Kidney (tissue), 14 donors: ENCODE results near the gene KDM4C. TPM values are rescaled to one million over a fixed set of nuclear protein-coding genes. Genes with fewer than 3 reads are reported as not detected.

Experiments
- DNase-seq, 5 donors: peaks; one replicate each; pipeline ENCODE4 v3.0.0-alpha.2; 2013 to 2020
- FAIRE-seq: peaks from 2 replicates; lab custom pipeline; 2012; peaks lifted over from hg19 to GRCh38; lab: Jason Lieb, UNC
- H3K27ac ChIP-seq, 2 donors: one replicate each; pipeline ENCODE4 v1.7.0; 2013; ENCODE audit warnings: low read depth in 2 of 2, low read length in 2 of 2, inconsistent platforms in 1 of 2
- H3K27me3 ChIP-seq: one replicate; pipeline ENCODE4 v1.7.1; 2013; ENCODE audit warnings: low read length, inconsistent platforms; ENCODE audit not compliant: control insufficient read depth, insufficient read depth
- H3K36me3 ChIP-seq, 3 donors: one replicate each; pipeline versions ENCODE4 v1.7.0 to v1.7.1; 2013; ENCODE audit warnings: low read length in 3 of 3, control low read depth in 1 of 3, inconsistent platforms in 1 of 3; ENCODE audit not compliant: insufficient read depth in 3 of 3, control insufficient read depth in 2 of 3
- H3K4me1 ChIP-seq, 3 donors: one replicate each; pipeline versions ENCODE4 v1.7.0 to v1.7.1; 2013; ENCODE audit warnings: low read length in 3 of 3, inconsistent platforms in 1 of 3, low read depth in 1 of 3; ENCODE audit not compliant: control insufficient read depth in 2 of 3, insufficient read depth in 2 of 3
- H3K4me3 ChIP-seq, 3 donors: one replicate each; pipeline versions ENCODE4 v1.7.0 to v1.8.1; 2013; ENCODE audit warnings: low read length in 3 of 3, control low read depth in 1 of 3, inconsistent platforms in 1 of 3
- H3K9ac ChIP-seq, 3 donors: one replicate each; pipeline versions ENCODE4 v1.7.0 to v1.7.1; 2013; ENCODE audit warnings: low read length in 3 of 3, control low read depth in 1 of 3, inconsistent platforms in 1 of 3
- H3K9me3 ChIP-seq, 3 donors: one replicate each; pipeline versions ENCODE4 v1.7.0 to v1.7.1; 2013; ENCODE audit warnings: low read length in 3 of 3, control low read depth in 1 of 3, inconsistent platforms in 1 of 3; ENCODE audit not compliant: control insufficient read depth in 2 of 3, insufficient read depth in 1 of 3
- CTCF ChIP-seq: IDR thresholded peaks from 3 replicates; pipeline ENCODE4 v1.5.1; 2012; ENCODE audit warnings: mild to moderate bottlenecking, moderate library complexity, borderline replicate concordance; ENCODE audit not compliant: insufficient read depth; ENCODE audit errors: extremely low read depth
- intact Hi-C: fragments of 100-400 bp; cut with DNase I; formaldehyde crosslinking; loops from one replicate; pipeline ENCODE4 v1.11.1; 2022
- polyA plus RNA-seq: library from polyadenylated mRNA; stranded (reverse); fragments of 350-450 nt; fragmentation: Illumina TruSeq; extraction: RNeasy Lipid Tissue Mini Kit (QIAGEN cat#74804); gene quantifications from one replicate; pipeline ENCODE4 v1.2.3, GENCODE V29; 2014; ENCODE audit warnings: low read depth, low replicate concordance; ENCODE audit not compliant: insufficient read depth
- total RNA-seq: library from RNA; stranded (reverse); fragmentation: NEBNext Ultra II Directional; extraction: Animal tissue kit (Norgen Biotek cat#: 25700); gene quantifications from one replicate; pipeline ENCODE4 v1.2.1, GENCODE V29; 2021
- donor health status: control.
- donor health status: control.
- donor health status: control.
- donor health status: control.
- donor health status: control.
- donor health status: DM: yes; HTN: yes; CAD: no.
- donor health status: Normal renal cell carcinoma (clear cell type).

The KDM4C gene
- total and polyA plus RNA-seq, 2 donors from 2014 or later: 7.1 to 47.1 TPM

- FAIRE-seq (no peak), DNase-seq (no peak)
- no peak for TF ChIP-seq CTCF
- Histone ChIP-seq H3K27me3 (no peaks in the 10 kb centered on the region), H3K27ac (no peak overlapping the region), H3K9me3 (no peaks in the 10 kb centered on the region), H3K36me3 (no peaks in the 10 kb centered on the region), H3K9ac (no peak overlapping the region), H3K4me3 (peak overlapping the region in 1 of 3 donors; percentile 3), H3K4me1 (peaks cover 0 to 3% (median 0%) of the 10 kb centered on the region in 3 donors)
- intact Hi-C loops: no loop called here
These were observed 142.7 kb downstream of the KDM4C start for GRCh38 chr9:6900440-6900883.

- intact Hi-C loops: no loop called here
- DNase-seq (no peak), FAIRE-seq (no peak)
- Histone ChIP-seq H3K9me3 (no peaks in the 10 kb centered on the region), H3K36me3 (no peaks in the 10 kb centered on the region), H3K27ac (no peak overlapping the region), H3K9ac (no peak overlapping the region), H3K4me3 (no peak overlapping the region), H3K4me1 (peaks cover 0 to 9% (median 0%) of the 10 kb centered on the region in 3 donors), H3K27me3 (no peaks in the 10 kb centered on the region)
- no peak for TF ChIP-seq CTCF
These were observed 143.4 kb downstream of the KDM4C start for GRCh38 chr9:6901180-6901579.

- H3K36me3 ChIP-seq: no peaks in the 10 kb centered on the region
- FAIRE-seq: no peak
- intact Hi-C loops: no loop called here
These were observed 144.7 kb downstream of the KDM4C start for GRCh38 chr9:6902423-6902822.

More at GRCh38 chr9:6902423-6902822, 144.7 kb downstream of the KDM4C start:
- Histone ChIP-seq H3K4me1 (peaks cover 0 to 10% (median 0%) of the 10 kb centered on the region in 3 donors), H3K4me3 (no peak overlapping the region), H3K9ac (no peak overlapping the region), H3K9me3 (no peaks in the 10 kb centered on the region), H3K27me3 (no peaks in the 10 kb centered on the region), H3K27ac (no peak overlapping the region)
- TF ChIP-seq CTCF: no peak
- DNase-seq: no peak
